DND-41 (cell line): ENCODE measurements around the gene VHLL.

Experiments used
- CTCF ChIP-seq: IDR thresholded peaks from 2 replicates; pipeline ENCODE4 v1.5.1; 2012; ENCODE audit warnings: borderline replicate concordance, low read length, moderate library complexity, mild to moderate bottlenecking; ENCODE audit not compliant: poor library complexity, severe bottlenecking; ENCODE audit errors: extremely low read depth
- EZH2 ChIP-seq: IDR thresholded peaks from 3 replicates; pipeline ENCODE4 v1.6.1; 2012; ENCODE audit warnings: borderline replicate concordance, low read depth, mild to moderate bottlenecking, moderate library complexity, low read length, inconsistent platforms; ENCODE audit not compliant: severe bottlenecking

GRCh38 chr1:156263288-156263655, 35.8 kb downstream of the VHLL start:
- TF ChIP-seq CTCF: no peak
- TF ChIP-seq EZH2: no peak
